Measurements from ENCODE around the gene WNT7B. TPM values are rescaled to one million over a fixed set of nuclear protein-coding genes. Genes with fewer than 3 reads are reported as not detected.

Gene WNT7B
- total RNA-seq, 1 donor from 2014 or later: 1.8 TPM

GRCh38 chr22:46017166-46017565, 40.2 kb upstream of the WNT7B start:
- no peak overlapping the region for H3K4me2 ChIP-seq
- no peaks in the 10 kb centered on the region for H3K4me1 ChIP-seq
- no peak for DNase-seq (ENCODE audit: low spot score)
- H4K20me1 ChIP-seq (ENCODE audit: low read depth): no peaks in the 10 kb centered on the region
- Mint-ChIP-seq H3K4me1 (peaks cover 10% of the 10 kb centered on the region), H3K27ac (no peak overlapping the region), H3K9me3 (peaks cover 8% of the 10 kb centered on the region), H3K36me3 (no peaks in the 10 kb centered on the region), H3K27me3 (ENCODE audit: insufficient read depth, low read depth) (peaks cover 19% of the 10 kb centered on the region), H3K4me3 (no peak overlapping the region)
- no peak overlapping the region for H3K4me3 ChIP-seq
- H3K9ac ChIP-seq: no peak overlapping the region
- H3K9me3 ChIP-seq (ENCODE audit: low read depth): no peaks in the 10 kb centered on the region
- H3F3A ChIP-seq (ENCODE audit: low read depth): no peaks in the 10 kb centered on the region
- TF ChIP-seq EZH2phosphoT487 (IDR thresholded peaks at IDR 0.05) (no peak), CTCF (IDR thresholded peaks at IDR 0.05) (no peak), EZH2 (IDR thresholded peaks at IDR 0.05) (no peak)
- no peaks in the 10 kb centered on the region for H3K36me3 ChIP-seq
- no peak overlapping the region for H3K27ac ChIP-seq
- H3K79me2 ChIP-seq (ENCODE audit: low read depth): no peaks in the 10 kb centered on the region
- H2AFZ ChIP-seq (replicated peaks): no peak overlapping the region
- H3K27me3 ChIP-seq: peaks cover 8% of the 10 kb centered on the region

GRCh38 chr22:46013460-46014416, 36.8 kb upstream of the WNT7B start:
- Mint-ChIP-seq H3K9me3 (peaks cover 10% of the 10 kb centered on the region), H3K27me3 (ENCODE audit: insufficient read depth, low read depth) (peaks cover 7% of the 10 kb centered on the region), H3K27ac (peak overlapping the region; percentile 60), H3K36me3 (no peaks in the 10 kb centered on the region), H3K4me3 (peak overlapping the region; percentile 85), H3K4me1 (peaks cover 12% of the 10 kb centered on the region)
- Histone ChIP-seq H3K9ac (peak overlapping the region; percentile 45), H4K20me1 (ENCODE audit: low read depth) (no peaks in the 10 kb centered on the region), H3K79me2 (ENCODE audit: low read depth) (no peaks in the 10 kb centered on the region), H3K27me3 (no peaks in the 10 kb centered on the region), H2AFZ (replicated peaks) (peak overlapping the region; percentile 66), H3K4me3 (peak overlapping the region; percentile 89), H3K36me3 (no peaks in the 10 kb centered on the region), H3K4me1 (peaks cover 3% of the 10 kb centered on the region), H3K27ac (no peak overlapping the region), H3K9me3 (ENCODE audit: low read depth) (no peaks in the 10 kb centered on the region), H3K4me2 (peak overlapping the region; percentile 84), H3F3A (ENCODE audit: low read depth) (no peaks in the 10 kb centered on the region)
- DNase-seq (ENCODE audit: low spot score): peak; percentile 84
- TF ChIP-seq CTCF (IDR thresholded peaks at IDR 0.05) (peak; percentile 70), EZH2phosphoT487 (IDR thresholded peaks at IDR 0.05) (no peak), EZH2 (IDR thresholded peaks at IDR 0.05) (no peak)

GRCh38 chr22:46012881-46013281, 35.9 kb upstream of the WNT7B start:
- H3K4me3 ChIP-seq: peak overlapping the region; percentile 89
- no peaks in the 10 kb centered on the region for H4K20me1 ChIP-seq (ENCODE audit: low read depth)
- no peak overlapping the region for H3K27ac ChIP-seq
- H3K4me1 ChIP-seq: peaks cover 3% of the 10 kb centered on the region
- no peak for DNase-seq (ENCODE audit: low spot score)
- no peaks in the 10 kb centered on the region for H3F3A ChIP-seq (ENCODE audit: low read depth)
- peak overlapping the region; percentile 84 for H3K4me2 ChIP-seq
- peaks cover 8% of the 10 kb centered on the region for H3K9me3 Mint-ChIP-seq
- no peak overlapping the region for H3K9ac ChIP-seq
- H2AFZ ChIP-seq (replicated peaks): no peak overlapping the region
- TF ChIP-seq EZH2phosphoT487 (IDR thresholded peaks at IDR 0.05) (no peak), EZH2 (IDR thresholded peaks at IDR 0.05) (no peak), CTCF (IDR thresholded peaks at IDR 0.05) (no peak)
- no peaks in the 10 kb centered on the region for H3K36me3 ChIP-seq
- H3K79me2 ChIP-seq (ENCODE audit: low read depth): no peaks in the 10 kb centered on the region
- H3K27ac Mint-ChIP-seq: peak overlapping the region; percentile 17
- H3K27me3 ChIP-seq: no peaks in the 10 kb centered on the region
- no peak overlapping the region for H3K4me3 Mint-ChIP-seq
- H3K4me1 Mint-ChIP-seq: peaks cover 12% of the 10 kb centered on the region
- no peaks in the 10 kb centered on the region for H3K9me3 ChIP-seq (ENCODE audit: low read depth)
- no peaks in the 10 kb centered on the region for H3K36me3 Mint-ChIP-seq
- peaks cover 7% of the 10 kb centered on the region for H3K27me3 Mint-ChIP-seq (ENCODE audit: insufficient read depth, low read depth)

Data from neural progenitor cell (in vitro differentiated cells).